UCSD-AML1 (cell line): Measurements from ENCODE around the gene KRTAP10-6.
"Not testable (repeated sequence)": the region's sequence is repeated elsewhere in the genome, so short reads cannot be mapped to it uniquely, and the experiment has no call there.

Experiments
- DNase-seq: peaks from one replicate; lab custom pipeline; 2025; ENCODE audit not compliant: unreplicated experiment; lab: John Stamatoyannopoulos, UW

The KRTAP10-6 gene

GRCh38 chr21:44558695-44559094, 33.6 kb downstream of the KRTAP10-6 start, which contains the start of gene KRTAP10-3:
KRTAP10-3 (minus strand) TSS chr21:44558795; CDS start chr21:44558715, 80 bp downstream.
- DNase-seq, result no peak

GRCh38 chr21:44558329-44558675, 34.0 kb downstream of the KRTAP10-6 start:
- not testable (repeated sequence) for DNase-seq

GRCh38 chr21:44557491-44558328, 34.6 kb downstream of the KRTAP10-6 start:
- no peak for DNase-seq

GRCh38 chr21:44556879-44557278, 35.4 kb downstream of the KRTAP10-6 start:
- DNase-seq, result no peak

- no peak for DNase-seq
These were observed 37.0 kb downstream of the KRTAP10-6 start for GRCh38 chr21:44555200-44555875.

GRCh38 chr21:44552681-44553080, 39.6 kb downstream of the KRTAP10-6 start:
- no peak for DNase-seq

- DNase-seq, result no peak
These were observed 40.2 kb downstream of the KRTAP10-6 start for GRCh38 chr21:44552136-44552535.

- no peak for DNase-seq
These were observed 40.9 kb downstream of the KRTAP10-6 start, which contains the start of gene KRTAP10-2 for GRCh38 chr21:44551340-44551961. KRTAP10-2 (minus strand) TSS chr21:44551505; CDS start chr21:44551458, 47 bp downstream.

GRCh38 chr21:44550807-44551206, 41.5 kb downstream of the KRTAP10-6 start:
- DNase-seq, result no peak

GRCh38 chr21:44550285-44550684, 42.0 kb downstream of the KRTAP10-6 start:
- not testable (repeated sequence) for DNase-seq

- no peak for DNase-seq
These were observed 42.6 kb downstream of the KRTAP10-6 start for GRCh38 chr21:44549525-44550211.

GRCh38 chr21:44548922-44549321, 43.4 kb downstream of the KRTAP10-6 start:
- no peak for DNase-seq

GRCh38 chr21:44548381-44548780, 43.9 kb downstream of the KRTAP10-6 start:
- DNase-seq, result no peak

- no peak for DNase-seq
These were observed 44.5 kb downstream of the KRTAP10-6 start for GRCh38 chr21:44547656-44548331.

- no peak for DNase-seq
These were observed 47.7 kb downstream of the KRTAP10-6 start for GRCh38 chr21:44544566-44544965.

- no peak for DNase-seq
These were observed 49.6 kb downstream of the KRTAP10-6 start for GRCh38 chr21:44542716-44543115.
